Smooth muscle cell (in vitro differentiated cells): Measurements from ENCODE around the gene SYNE3. TPM values are rescaled to one million over a fixed set of nuclear protein-coding genes. Genes with fewer than 3 reads are reported as not detected.

Experiments used
- DNase-seq: peaks from one replicate; lab custom pipeline; 2025; ENCODE audit not compliant: unreplicated experiment; lab: John Stamatoyannopoulos, UW
- H2AFZ ChIP-seq: fragments of 200-600 bp; sonication (generic); 2 replicates; pipeline ENCODE4 v1.6.0; 2016; ENCODE audit warnings: antibody characterized with exemption, low read depth, mild to moderate bottlenecking
- H3F3A ChIP-seq: fragments of 200-600 bp; sonication (generic); 2 replicates; pipeline ENCODE4 v1.6.0; 2017; ENCODE audit warnings: antibody characterized with exemption, low read depth
- H3K27ac ChIP-seq: fragments of 200-600 bp; sonication (generic); 2 replicates; pipeline ENCODE4 v1.5.1; 2016; ENCODE audit warnings: low read depth, mild to moderate bottlenecking
- H3K27me3 ChIP-seq: fragments of 200-600 bp; sonication (generic); 2 replicates; pipeline ENCODE4 v1.6.1; 2016; ENCODE audit warnings: low read depth, mild to moderate bottlenecking
- H3K36me3 ChIP-seq: fragments of 200-600 bp; sonication (generic); 2 replicates; pipeline ENCODE4 v1.5.1; 2016; ENCODE audit warnings: low read depth
- H3K4me1 ChIP-seq: fragments of 200-600 bp; sonication (generic); 2 replicates; pipeline ENCODE4 v1.5.1; 2016; ENCODE audit warnings: low read depth
- H3K4me2 ChIP-seq: fragments of 200-600 bp; sonication (generic); 2 replicates; pipeline ENCODE4 v1.6.0; 2016; ENCODE audit warnings: mild to moderate bottlenecking
- H3K4me3 ChIP-seq: fragments of 200-600 bp; sonication (generic); 2 replicates; pipeline ENCODE4 v1.5.1; 2016; ENCODE audit warnings: mild to moderate bottlenecking
- H3K79me2 ChIP-seq: fragments of 200-600 bp; sonication (generic); 2 replicates; pipeline ENCODE4 v1.6.0; 2016; ENCODE audit warnings: low read depth, mild to moderate bottlenecking
- H3K9ac ChIP-seq: fragments of 200-600 bp; sonication (generic); 2 replicates; pipeline ENCODE4 v1.6.0; 2016; ENCODE audit warnings: low read depth
- H3K9me3 ChIP-seq: fragments of 200-600 bp; sonication (generic); replicated peaks from 2 replicates; pipeline ENCODE4 v1.5.1; 2016; ENCODE audit warnings: low read depth
- H4K20me1 ChIP-seq: fragments of 200-600 bp; sonication (generic); 2 replicates; pipeline ENCODE4 v1.6.0; 2016; ENCODE audit warnings: low read depth
- WGBS: methylation state at CpG from one replicate; pipeline ENCODE4 v1.1.7; 2016; ENCODE audit warnings: low lambda C conversion rate; 5-methylcytosine and 5-hydroxymethylcytosine counted together
- polyA plus RNA-seq: library from polyadenylated mRNA; unstranded; fragments of >200 nt; fragmentation: Nextera tagmentation; extraction: Ambion mirVana; gene quantifications from 2 replicates; pipeline ENCODE4 v1.2.1, GENCODE V29; 2016
- total RNA-seq: library from RNA; depleted of rRNA; stranded (reverse); fragments of >200 nt; gene quantifications from 2 replicates; pipeline ENCODE4 v1.2.3, GENCODE V29; 2014
- TF ChIP-seq, protein P1 (sequence below): fragments of 200-600 bp; sonication (generic); IDR thresholded peaks from 2 replicates; pipeline ENCODE4 v1.5.1; 2017; ENCODE audit warnings: borderline replicate concordance, mild to moderate bottlenecking, antibody characterized with exemption; ENCODE audit not compliant: insufficient read depth, poor library complexity, severe bottlenecking

Gene SYNE3
- total and polyA plus RNA-seq, 2 experiments from 2014 or later: 4.0 to 4.1 TPM

DNA sequence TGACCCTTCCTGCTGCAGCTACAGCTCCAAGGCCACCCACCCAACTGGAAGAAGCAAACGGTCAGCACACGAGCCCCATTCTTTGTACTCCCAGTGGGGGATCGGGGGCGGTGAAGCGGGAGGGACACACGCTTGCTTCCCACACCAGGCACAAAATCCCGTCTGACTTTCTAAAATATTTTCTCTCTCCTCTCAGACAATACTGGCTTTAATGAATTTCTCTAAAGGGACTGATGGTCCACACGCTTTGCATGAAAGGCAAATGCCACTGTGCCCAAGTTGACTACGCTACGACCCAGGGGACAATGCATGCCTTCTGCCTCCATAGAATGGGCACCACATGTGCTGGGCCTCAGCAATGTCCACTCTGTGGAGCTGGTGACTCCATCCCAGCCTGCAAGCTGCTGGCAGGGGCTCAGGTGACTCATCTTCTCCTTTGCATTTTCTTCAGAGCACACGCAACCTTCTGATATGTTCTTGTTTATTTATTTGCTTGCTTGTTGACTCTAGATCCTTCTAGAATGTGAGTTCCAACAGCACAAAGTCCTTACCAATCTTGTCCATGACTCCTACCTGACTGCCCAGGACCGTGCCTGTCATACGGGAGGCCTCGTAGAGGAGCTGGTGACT lies 15.6 kb downstream of the SYNE3 start:
- 74% methylated on average over 14 of the region's 14 CpGs for WGBS
- no peak overlapping the region for H2AFZ ChIP-seq
- no peak for DNase-seq
- H3K27me3 ChIP-seq: no peaks in the 10 kb centered on the region
- H3K4me3 ChIP-seq: no peak overlapping the region
- H3K36me3 ChIP-seq: no peaks in the 10 kb centered on the region
- no peak overlapping the region for H3K9ac ChIP-seq
- peaks cover 10% of the 10 kb centered on the region for H3K4me1 ChIP-seq
- H4K20me1 ChIP-seq: peaks cover 20% of the 10 kb centered on the region
- no peak overlapping the region for H3K27ac ChIP-seq
- peaks cover 13% of the 10 kb centered on the region for H3F3A ChIP-seq
- no peak overlapping the region for H3K4me2 ChIP-seq
- no peaks in the 10 kb centered on the region for H3K79me2 ChIP-seq
- TF ChIP-seq, protein P1, sequence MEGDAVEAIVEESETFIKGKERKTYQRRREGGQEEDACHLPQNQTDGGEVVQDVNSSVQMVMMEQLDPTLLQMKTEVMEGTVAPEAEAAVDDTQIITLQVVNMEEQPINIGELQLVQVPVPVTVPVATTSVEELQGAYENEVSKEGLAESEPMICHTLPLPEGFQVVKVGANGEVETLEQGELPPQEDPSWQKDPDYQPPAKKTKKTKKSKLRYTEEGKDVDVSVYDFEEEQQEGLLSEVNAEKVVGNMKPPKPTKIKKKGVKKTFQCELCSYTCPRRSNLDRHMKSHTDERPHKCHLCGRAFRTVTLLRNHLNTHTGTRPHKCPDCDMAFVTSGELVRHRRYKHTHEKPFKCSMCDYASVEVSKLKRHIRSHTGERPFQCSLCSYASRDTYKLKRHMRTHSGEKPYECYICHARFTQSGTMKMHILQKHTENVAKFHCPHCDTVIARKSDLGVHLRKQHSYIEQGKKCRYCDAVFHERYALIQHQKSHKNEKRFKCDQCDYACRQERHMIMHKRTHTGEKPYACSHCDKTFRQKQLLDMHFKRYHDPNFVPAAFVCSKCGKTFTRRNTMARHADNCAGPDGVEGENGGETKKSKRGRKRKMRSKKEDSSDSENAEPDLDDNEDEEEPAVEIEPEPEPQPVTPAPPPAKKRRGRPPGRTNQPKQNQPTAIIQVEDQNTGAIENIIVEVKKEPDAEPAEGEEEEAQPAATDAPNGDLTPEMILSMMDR: no peak
- no peaks in the 10 kb centered on the region for H3K9me3 ChIP-seq

DNA sequence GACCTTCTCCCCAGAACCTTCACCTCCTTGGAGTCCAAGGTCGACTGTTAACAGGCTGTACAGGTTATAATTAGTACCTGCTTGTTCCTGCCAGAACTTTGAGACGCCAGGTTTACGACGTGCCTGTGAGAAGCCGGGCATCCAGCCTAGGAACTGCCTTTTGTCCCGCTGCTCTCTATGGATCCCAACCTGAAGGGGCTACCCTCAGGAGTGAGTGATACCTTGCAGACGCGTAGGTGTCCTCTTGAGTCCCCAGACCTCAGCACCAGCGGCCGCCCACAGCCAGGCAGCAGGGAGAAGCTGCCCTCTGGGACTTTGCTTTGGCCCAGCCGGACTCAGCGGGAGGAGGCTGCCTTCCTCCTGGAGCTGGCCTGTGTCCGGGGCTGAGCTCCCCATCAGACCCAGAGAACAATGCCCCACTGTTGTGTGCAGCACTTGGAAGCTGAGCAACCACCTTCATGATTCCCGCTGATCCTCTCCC lies 16.2 kb downstream of the SYNE3 start:
- Histone ChIP-seq H3K27me3 (no peaks in the 10 kb centered on the region), H3K4me2 (no peak overlapping the region), H4K20me1 (peaks cover 20% of the 10 kb centered on the region), H3K36me3 (no peaks in the 10 kb centered on the region), H3K9me3 (no peaks in the 10 kb centered on the region), H2AFZ (no peak overlapping the region), H3F3A (peaks cover 13% of the 10 kb centered on the region), H3K79me2 (no peaks in the 10 kb centered on the region), H3K9ac (no peak overlapping the region), H3K4me3 (no peak overlapping the region), H3K4me1 (peaks cover 10% of the 10 kb centered on the region), H3K27ac (no peak overlapping the region)
- DNase-seq: no peak
- TF ChIP-seq, protein P1: no peak
- 81% methylated on average over 14 of the region's 14 CpGs for WGBS

DNA sequence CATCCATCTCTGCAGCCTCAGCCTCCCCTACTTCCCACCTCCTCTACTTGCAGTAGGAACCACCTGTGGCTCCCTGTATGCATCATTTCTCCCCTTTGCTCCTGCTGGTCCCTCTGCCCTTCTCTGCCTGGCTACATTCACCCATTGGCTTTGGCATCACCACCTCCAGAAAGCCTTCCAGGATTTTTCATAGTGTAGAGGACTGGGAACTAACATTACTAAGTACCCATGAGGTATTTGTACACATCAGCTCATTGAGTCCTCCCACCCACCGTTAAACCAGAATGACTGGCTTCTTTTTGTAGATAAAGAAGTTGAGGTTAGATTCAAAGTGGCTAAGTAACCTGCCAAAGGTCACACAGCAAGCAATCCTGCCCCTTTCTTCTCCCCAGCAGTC lies 17.1 kb downstream of the SYNE3 start:
- Histone ChIP-seq H3F3A (peaks cover 13% of the 10 kb centered on the region), H3K36me3 (no peaks in the 10 kb centered on the region), H3K4me2 (no peak overlapping the region), H3K4me3 (no peak overlapping the region), H3K9me3 (no peaks in the 10 kb centered on the region), H2AFZ (no peak overlapping the region), H3K79me2 (no peaks in the 10 kb centered on the region), H3K27ac (no peak overlapping the region), H3K9ac (no peak overlapping the region), H4K20me1 (peaks cover 20% of the 10 kb centered on the region), H3K4me1 (peaks cover 10% of the 10 kb centered on the region), H3K27me3 (no peaks in the 10 kb centered on the region)
- no peak for DNase-seq
- TF ChIP-seq, protein P1: no peak
- 25% methylated on average over 1 of the region's 1 CpG for WGBS

DNA sequence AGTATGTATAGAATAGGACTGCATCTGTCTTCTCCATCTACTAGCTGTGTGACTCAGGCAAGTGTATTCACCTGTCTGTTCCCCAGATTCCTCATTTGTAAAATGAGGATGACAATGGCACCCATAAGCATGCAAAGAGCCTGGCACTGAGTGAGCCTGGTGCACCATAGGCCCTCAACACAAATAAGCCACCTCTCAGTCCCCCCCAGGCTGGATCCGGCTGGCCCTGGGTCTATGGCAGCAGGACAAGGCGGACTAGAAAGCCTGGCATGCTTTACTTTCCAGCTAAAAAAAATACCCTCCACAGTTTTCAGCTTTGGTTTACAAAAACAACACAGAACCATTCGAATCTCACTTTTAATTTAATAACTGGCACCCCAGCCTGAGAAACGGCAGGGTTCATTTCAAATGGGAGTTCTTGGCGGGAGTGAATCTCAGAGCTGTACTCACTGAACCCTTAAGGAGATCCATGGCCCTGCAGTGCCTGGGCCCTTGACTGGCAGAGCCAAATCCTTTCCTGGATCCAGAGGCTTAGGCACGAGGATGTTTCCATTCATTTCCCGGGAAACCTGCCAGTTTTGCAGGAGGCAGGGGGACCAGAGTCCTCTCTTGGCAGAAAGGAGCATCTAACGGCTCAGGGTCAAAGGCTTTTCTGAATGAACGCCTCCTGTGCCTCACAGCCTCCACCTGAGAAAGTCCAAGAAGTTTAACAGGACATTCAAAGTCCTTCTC lies 17.7 kb downstream of the SYNE3 start:
- H3K4me3 ChIP-seq: no peak overlapping the region
- TF ChIP-seq, protein P1: no peak
- H3K4me1 ChIP-seq: peaks cover 10% of the 10 kb centered on the region
- H3K79me2 ChIP-seq: no peaks in the 10 kb centered on the region
- no peaks in the 10 kb centered on the region for H3K36me3 ChIP-seq
- H2AFZ ChIP-seq: no peak overlapping the region
- DNase-seq: no peak
- peaks cover 20% of the 10 kb centered on the region for H4K20me1 ChIP-seq
- H3K27ac ChIP-seq: no peak overlapping the region
- H3K4me2 ChIP-seq: no peak overlapping the region
- H3K9ac ChIP-seq: no peak overlapping the region
- peaks cover 13% of the 10 kb centered on the region for H3F3A ChIP-seq
- no peaks in the 10 kb centered on the region for H3K27me3 ChIP-seq
- 91% methylated on average over 9 of the region's 9 CpGs for WGBS
- no peaks in the 10 kb centered on the region for H3K9me3 ChIP-seq
